ENCODE results near the gene FXYD4. TPM values are rescaled to one million over a fixed set of nuclear protein-coding genes. Genes with fewer than 3 reads are reported as not detected.

The FXYD4 gene
- total RNA-seq, 1 experiment from 2014 or later: not detected

DNA sequence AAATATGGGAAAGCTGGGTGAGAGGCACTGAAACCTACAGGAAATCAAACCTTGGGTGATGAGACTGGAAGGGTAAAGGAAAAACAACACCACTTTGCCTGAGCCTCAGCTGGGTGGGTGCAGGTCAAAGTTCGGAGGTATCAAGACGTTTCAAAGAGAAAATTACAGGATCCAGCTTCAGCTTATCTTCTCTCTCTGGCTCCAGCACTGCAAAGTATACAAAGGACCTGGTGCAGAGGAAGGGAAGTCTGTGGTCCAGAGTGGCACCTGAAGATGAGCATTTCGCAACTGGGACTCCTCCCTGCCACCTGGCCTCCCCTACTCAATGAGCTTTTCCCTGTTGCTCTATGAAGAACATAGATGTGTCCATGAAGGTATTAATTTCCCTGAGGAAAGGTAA, 6.4 kb upstream of the FXYD4 start:
- DNase-seq (ENCODE audit: low read depth): no peak
- in situ Hi-C loops (cut with HindIII; ENCODE audit: low pct_unique_long_range_greater_than_20kb, low sequenced_read_pairs): no loop called here

DNA sequence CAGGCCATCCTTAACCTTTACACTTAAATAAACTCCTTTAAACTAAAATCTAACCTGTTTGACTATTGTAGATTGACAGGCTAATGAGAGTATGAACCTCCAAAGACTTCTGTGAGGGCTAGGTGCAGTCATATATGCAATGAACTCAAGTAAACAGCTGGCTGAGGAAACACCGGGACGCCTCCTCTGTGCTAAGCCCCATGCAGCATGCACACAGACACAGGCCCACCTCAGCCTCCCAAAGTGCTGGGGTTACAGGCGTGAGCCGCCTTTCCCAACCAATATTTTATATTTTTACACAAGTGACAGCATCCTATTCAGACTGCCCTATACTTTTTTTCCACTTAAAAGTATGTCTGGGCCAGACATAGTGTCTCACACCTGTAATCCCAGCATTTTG, 1.5 kb upstream of the FXYD4 start:
- no peak for DNase-seq (ENCODE audit: low read depth)

GRCh38 chr10:43370671-43371215, 693 bp upstream of the FXYD4 start:
- in situ Hi-C loops (cut with HindIII; ENCODE audit: low pct_unique_long_range_greater_than_20kb, low sequenced_read_pairs): no loop called here
- DNase-seq (ENCODE audit: low read depth): no peak

More for the DNA sequence above, 1.5 kb upstream of the FXYD4 start:
- in situ Hi-C loops (cut with HindIII; ENCODE audit: low pct_unique_long_range_greater_than_20kb, low sequenced_read_pairs): no loop called here

DNA sequence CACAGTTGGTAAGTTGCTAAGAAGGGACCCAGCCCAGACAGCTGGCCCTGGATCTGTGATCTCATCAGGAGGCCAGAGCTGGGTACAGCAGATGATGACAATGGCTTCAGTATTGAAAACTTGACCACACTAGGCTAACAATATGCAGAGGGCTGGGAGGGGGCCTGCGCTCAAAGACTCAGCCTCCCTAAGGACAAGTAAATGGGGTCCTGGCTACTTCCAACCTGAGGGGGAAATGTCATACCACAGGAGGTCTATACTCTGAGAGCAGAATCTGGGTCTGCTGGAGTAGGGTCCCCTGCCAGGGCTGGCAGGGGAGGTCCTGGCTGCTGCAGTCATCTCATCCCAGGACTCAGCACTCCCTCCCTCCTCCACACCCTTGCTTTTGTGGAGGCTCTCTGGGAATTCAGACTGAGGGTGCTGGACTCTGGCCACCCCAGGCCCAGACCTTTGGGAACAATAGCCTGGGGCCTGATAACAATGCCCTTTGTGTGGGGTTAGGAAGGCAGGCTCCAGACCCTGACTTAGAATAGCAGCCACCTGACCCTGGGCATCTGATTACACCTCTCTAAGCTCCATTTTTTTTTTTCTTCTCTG, 1.4 kb downstream of the FXYD4 start:
- DNase-seq (ENCODE audit: low read depth): no peak
- in situ Hi-C loops (cut with HindIII; ENCODE audit: low pct_unique_long_range_greater_than_20kb, low sequenced_read_pairs): no loop called here

- DNase-seq (ENCODE audit: low read depth): no peak
- in situ Hi-C loops (cut with HindIII; ENCODE audit: low pct_unique_long_range_greater_than_20kb, low sequenced_read_pairs): no loop called here
These were observed 2.0 kb downstream of the FXYD4 start for GRCh38 chr10:43373461-43373860.

GRCh38 chr10:43374194-43374593, 2.8 kb downstream of the FXYD4 start:
- DNase-seq (ENCODE audit: low read depth): no peak
- in situ Hi-C loops (cut with HindIII; ENCODE audit: low pct_unique_long_range_greater_than_20kb, low sequenced_read_pairs): no loop called here

DNA sequence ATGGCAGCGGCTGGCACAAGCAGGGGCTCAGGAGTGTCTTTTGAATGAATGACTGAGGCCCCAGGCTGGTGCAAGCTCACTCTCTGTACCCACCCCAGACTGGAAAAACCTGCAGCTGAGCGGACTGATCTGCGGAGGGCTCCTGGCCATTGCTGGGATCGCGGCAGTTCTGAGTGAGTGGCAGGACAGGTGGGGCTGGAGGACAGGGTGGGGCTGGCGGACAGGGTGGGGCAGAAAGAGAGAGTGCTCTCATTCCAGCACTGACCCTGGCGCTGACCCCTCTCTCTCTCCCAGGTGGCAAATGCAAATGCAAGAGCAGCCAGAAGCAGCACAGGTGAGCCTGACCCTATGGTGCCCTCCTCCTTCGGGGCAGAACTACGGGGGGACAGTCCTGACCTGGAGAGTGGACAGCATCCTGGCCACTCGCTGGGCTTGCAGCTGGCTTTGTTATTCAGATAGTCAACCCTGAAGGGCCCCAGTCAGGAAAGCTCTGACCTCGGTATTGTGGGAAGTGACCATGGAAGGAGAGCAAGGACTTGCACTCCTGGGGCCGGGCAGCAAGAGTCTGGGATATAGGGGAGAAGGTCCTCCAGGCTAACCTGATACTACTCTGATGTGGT, 4.1 kb downstream of the FXYD4 start:
- in situ Hi-C loops (cut with HindIII; ENCODE audit: low pct_unique_long_range_greater_than_20kb, low sequenced_read_pairs): no loop called here
- no peak for DNase-seq (ENCODE audit: low read depth)

GRCh38 chr10:43376046-43376635, 4.7 kb downstream of the FXYD4 start:
- no peak for DNase-seq (ENCODE audit: low read depth)
- in situ Hi-C loops (cut with HindIII; ENCODE audit: low pct_unique_long_range_greater_than_20kb, low sequenced_read_pairs): no loop called here

DNA sequence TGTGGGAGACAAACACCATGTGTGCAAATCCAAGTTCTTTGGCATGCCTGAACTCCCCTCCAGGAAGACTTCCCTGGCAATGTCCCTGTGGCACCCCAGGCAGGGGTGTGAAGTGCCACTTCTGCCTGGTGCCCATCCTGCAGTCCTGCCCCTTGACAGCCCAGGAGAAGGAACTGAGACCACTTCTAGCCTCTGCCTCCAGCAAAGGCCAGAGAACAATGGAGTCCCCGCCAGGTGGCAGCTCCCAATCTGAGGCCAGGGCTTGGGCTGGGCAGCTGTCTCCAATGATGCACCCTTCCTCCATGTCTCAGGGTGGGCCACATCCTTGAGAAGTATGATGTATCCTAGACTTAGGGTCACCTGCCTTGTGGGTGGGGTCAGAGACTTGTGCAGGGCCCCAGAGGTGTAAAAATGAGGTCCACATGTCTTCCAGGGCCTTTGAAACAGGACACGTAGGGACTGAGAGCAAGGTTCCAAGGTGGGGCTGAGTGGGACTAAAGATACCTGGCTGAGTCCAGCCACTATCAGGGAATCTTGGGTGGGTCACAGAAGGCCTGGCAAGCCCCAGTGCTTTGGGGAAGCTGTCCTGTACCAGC, 5.5 kb downstream of the FXYD4 start:
- in situ Hi-C loops (cut with HindIII; ENCODE audit: low pct_unique_long_range_greater_than_20kb, low sequenced_read_pairs): no loop called here
- no peak for DNase-seq (ENCODE audit: low read depth)

GRCh38 chr10:43377424-43377883, 6.0 kb downstream of the FXYD4 start:
- in situ Hi-C loops (cut with HindIII; ENCODE audit: low pct_unique_long_range_greater_than_20kb, low sequenced_read_pairs): no loop called here
- DNase-seq (ENCODE audit: low read depth): no peak

- in situ Hi-C loops (cut with HindIII; ENCODE audit: low pct_unique_long_range_greater_than_20kb, low sequenced_read_pairs): no loop called here
- no peak for DNase-seq (ENCODE audit: low read depth)
These were observed 9.3 kb downstream of the FXYD4 start for GRCh38 chr10:43380610-43381222.

DNA sequence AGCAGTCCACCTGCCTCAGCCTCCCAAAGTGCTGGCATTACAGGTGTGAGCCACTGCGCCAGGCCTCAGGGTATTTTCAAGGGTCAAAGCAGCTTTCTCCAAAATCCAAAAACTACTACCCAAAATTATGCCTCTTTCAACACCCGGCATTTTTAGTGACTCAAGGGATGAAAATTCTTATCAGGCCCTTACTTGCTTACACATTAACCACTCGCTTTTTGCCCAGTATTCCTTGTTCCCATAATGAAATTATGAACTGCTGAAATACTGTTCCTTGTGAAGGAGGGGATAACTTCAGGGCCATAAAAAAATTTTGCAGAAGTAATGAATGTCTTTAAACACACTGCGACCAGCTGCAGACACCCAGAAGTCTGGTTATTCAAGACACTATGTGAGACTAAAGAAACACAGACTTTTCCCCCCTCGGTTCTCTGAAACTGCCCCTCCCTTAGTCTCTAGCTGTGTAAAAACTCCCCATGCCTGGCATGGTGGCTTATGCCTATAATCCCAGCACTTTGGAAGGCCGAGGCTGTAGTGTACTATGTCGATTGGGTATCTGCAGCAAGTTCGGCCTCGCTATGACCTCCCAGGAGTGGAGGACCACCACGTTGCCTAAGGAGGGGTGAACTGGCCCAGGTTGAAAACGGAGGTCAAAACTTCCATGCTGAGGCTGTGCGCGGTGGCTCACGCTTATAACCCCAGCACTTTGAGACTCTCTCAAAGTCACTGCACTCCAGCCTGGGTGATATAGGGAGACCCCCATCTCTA, 12.0 kb downstream of the FXYD4 start:
- DNase-seq (ENCODE audit: low read depth): no peak
- in situ Hi-C loops (cut with HindIII; ENCODE audit: low pct_unique_long_range_greater_than_20kb, low sequenced_read_pairs): no loop called here

- no peak for DNase-seq (ENCODE audit: low read depth)
- in situ Hi-C loops (cut with HindIII; ENCODE audit: low pct_unique_long_range_greater_than_20kb, low sequenced_read_pairs): no loop called here
These were observed 13.1 kb downstream of the FXYD4 start for GRCh38 chr10:43384252-43385221.

DNA sequence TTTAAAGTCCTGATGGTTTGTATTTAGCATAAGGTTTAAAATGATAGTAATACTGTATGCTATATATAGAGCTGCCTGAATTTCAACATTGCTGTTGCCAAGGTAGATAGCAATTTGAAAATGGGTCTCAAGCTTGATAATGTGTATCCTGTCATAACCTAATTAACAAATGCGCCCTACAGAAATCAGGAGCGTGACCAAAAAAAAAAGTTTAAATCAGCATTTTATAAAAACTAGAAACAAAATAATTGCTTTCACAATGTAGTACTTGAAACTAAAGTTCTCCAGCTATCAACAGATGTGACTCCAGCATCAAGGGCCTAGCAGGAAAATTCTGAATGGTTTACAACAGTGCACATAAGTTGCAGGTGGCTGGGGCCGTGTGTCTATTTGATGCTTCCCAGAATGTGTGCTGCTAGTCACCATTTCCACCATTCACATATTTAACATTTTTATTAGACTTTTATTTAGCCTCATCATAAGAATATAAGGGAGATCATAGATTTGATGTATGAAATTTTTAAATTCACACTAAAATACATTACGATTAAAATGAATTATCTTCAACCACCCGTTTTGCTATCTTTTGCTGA, 14.1 kb downstream of the FXYD4 start:
- no peak for DNase-seq (ENCODE audit: low read depth)
- in situ Hi-C loops (cut with HindIII; ENCODE audit: low pct_unique_long_range_greater_than_20kb, low sequenced_read_pairs): no loop called here

DNA sequence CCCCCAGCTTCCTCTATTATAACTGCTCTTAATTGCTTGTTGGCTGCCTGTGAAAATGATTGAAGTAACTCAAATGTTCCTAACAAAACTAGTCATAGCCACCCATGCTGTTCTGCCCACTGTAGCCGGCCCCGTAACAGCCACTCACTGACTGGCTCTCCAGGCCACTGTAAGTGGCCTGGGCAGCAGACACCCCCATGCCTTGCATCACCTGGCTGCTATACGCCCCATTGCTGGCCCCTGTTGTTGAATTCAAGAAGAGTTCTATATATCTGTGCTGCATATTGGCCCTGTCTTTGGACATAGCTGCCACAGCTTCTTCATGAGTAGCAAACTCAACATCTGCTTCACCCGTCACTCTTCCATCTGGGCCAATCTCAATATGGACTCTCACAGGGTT, 15.1 kb downstream of the FXYD4 start:
- DNase-seq (ENCODE audit: low read depth): no peak
- in situ Hi-C loops (cut with HindIII; ENCODE audit: low pct_unique_long_range_greater_than_20kb, low sequenced_read_pairs): no loop called here

DNA sequence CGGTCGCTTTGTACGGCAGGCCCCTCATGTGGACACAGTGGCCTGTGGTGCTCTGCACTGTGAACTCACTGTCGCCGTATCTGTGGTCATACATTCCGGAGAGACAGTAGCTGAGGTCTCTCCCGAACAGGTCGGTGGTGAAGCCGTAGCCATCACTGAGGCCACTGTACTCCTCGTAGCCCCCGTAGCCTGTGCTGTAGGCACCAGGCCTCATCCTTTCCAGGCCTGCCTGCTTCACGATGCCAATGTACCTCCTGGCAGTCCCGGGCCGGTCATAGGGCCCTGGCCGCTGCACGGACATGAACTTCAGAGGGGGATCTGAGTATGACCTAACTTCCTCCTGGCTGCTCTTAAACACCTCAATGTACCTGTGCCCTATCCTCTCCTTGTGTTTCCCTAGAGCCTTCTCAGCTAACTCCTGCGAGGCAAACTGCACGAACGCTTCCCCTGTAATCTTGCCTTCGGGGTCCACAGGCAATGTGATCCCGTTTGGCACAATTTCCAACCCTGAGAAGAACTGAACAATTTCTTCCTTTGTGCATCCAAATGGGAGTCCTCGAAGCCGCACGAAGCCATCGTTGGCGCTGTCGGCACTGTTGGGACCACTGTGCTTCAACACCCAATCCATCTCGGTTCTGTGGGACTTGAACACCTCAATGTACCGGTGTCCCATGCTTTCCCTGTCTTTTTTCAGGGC, 15.7 kb downstream of the FXYD4 start:
- in situ Hi-C loops (cut with HindIII; ENCODE audit: low pct_unique_long_range_greater_than_20kb, low sequenced_read_pairs): no loop called here
- no peak for DNase-seq (ENCODE audit: low read depth)
